Measurements from ENCODE around the gene SPEM3.

SPEM3 gene

DNA sequence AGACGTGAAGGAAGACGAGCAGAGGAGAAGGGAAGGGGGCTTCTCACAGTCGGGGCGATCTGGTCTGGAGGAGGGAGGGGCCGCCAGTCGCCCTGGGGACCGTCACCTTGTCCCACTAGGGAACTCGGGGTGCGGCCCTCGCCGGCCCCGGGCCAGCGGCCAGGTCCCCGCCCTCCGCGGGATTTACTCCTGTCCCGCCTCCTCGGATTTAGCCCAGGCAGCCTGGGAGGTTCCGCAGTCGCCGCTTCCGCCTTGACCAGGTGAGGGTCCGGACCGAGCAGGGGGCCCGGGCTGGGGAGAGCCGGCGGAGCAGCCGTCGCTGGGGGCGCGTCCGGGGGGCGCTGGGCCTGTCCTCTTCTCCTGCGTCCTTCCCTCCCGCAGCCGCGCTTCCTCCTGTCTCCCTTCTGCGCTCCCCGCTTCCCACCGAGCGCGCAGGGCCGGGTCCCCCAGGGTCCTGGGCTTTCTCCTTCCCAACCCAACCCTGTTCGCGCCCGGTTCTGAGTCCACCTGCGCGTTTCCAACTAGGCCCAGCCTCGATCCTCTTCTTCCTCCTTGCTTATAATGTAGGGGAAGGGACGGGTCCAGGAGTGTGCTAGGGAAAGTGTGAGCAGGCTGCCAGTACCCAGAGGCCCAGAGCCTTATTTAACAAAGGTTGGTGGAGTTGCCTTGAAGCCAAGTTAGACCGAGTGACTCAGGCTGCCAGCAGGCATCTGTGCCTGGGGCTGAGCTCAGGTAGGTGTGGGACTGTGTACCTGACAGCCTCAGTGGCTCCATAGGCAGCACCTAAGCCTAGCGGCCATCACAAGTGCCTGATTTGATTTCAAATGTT lies 47.6 kb upstream of the SPEM3 start, which contains the start of gene TNK1:
TNK1 (plus strand) TSS at position 235 of the 829 bp plus-strand sequence. CDS start 1,838 bp downstream, outside the sequence.
- no peak for ATAC-seq (ENCODE audit: insufficient read depth, low read depth)
- H3K4me2 ChIP-seq (ENCODE audit: insufficient read depth, low read length), result no peak within 1 kb of the TSS
- no peak for DNase-seq
- H2AFZ ChIP-seq (ENCODE audit: low read depth, low read length), result no peak within 1 kb of the TSS
- H3K27me3 ChIP-seq (ENCODE audit: insufficient read depth, low read length, poor library complexity), result peaks cover 25% of the 10 kb centered on the region
- H3K4me3 ChIP-seq (ENCODE audit: low read depth in 1 of 2, low read length in 2 of 2), result no peak within 1 kb of the TSS
- TF ChIP-seq, protein P1, sequence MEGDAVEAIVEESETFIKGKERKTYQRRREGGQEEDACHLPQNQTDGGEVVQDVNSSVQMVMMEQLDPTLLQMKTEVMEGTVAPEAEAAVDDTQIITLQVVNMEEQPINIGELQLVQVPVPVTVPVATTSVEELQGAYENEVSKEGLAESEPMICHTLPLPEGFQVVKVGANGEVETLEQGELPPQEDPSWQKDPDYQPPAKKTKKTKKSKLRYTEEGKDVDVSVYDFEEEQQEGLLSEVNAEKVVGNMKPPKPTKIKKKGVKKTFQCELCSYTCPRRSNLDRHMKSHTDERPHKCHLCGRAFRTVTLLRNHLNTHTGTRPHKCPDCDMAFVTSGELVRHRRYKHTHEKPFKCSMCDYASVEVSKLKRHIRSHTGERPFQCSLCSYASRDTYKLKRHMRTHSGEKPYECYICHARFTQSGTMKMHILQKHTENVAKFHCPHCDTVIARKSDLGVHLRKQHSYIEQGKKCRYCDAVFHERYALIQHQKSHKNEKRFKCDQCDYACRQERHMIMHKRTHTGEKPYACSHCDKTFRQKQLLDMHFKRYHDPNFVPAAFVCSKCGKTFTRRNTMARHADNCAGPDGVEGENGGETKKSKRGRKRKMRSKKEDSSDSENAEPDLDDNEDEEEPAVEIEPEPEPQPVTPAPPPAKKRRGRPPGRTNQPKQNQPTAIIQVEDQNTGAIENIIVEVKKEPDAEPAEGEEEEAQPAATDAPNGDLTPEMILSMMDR (IDR thresholded peaks at IDR 0.05; ENCODE audit: borderline replicate concordance, extremely low read depth, low read length, poor library complexity, severe bottlenecking), result no peak
- TF ChIP-seq EZH2 (IDR thresholded peaks at IDR 0.05; ENCODE audit: borderline replicate concordance, low read depth, low read length, severe bottlenecking), result no peak
- no peaks in the 10 kb centered on the region for H3K36me3 ChIP-seq (ENCODE audit: insufficient read depth, low read length)
- H3K9me3 ChIP-seq (ENCODE audit: insufficient read depth, low read length, severe bottlenecking), result no peaks in the 10 kb centered on the region
- no peaks in the 10 kb centered on the region for H4K20me1 ChIP-seq (ENCODE audit: insufficient read depth, low read length)
- H3K4me1 ChIP-seq (ENCODE audit: insufficient read depth, low read length), result peaks cover 14% of the 10 kb centered on the region
- no peak within 1 kb of the TSS for H3K27ac ChIP-seq (ENCODE audit: low read length)
- no peaks in the 10 kb centered on the region for H3K79me2 ChIP-seq (ENCODE audit: insufficient read depth, low read length)
- H3K9ac ChIP-seq (ENCODE audit: low read depth, low read length), result no peak within 1 kb of the TSS

DNA sequence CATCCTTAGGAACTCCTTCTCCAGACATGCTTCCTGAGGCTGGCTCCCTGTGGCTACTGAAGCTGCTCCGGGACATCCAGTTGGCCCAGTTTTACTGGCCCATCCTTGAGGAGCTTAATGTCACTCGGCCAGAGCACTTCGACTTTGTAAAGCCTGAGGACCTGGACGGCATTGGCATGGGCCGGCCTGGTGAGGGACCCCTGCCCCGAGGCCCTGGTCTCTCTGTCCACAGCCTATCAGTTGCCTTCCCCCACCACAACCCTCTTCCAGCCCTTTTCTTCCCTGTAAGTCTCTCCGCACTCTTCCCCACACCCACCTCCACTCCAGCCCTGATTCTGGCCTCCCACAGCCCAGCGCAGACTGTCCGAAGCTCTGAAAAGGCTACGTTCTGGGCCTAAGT lies 45.8 kb upstream of the SPEM3 start:
- Histone ChIP-seq H3K4me1 (ENCODE audit: insufficient read depth, low read length) (peaks cover 14% of the 10 kb centered on the region), H3K79me2 (ENCODE audit: insufficient read depth, low read length) (no peaks in the 10 kb centered on the region), H3K36me3 (ENCODE audit: insufficient read depth, low read length) (no peaks in the 10 kb centered on the region), H2AFZ (ENCODE audit: low read depth, low read length) (no peak overlapping the region), H3K27me3 (ENCODE audit: insufficient read depth, low read length, poor library complexity) (peaks cover 25% of the 10 kb centered on the region), H3K9ac (ENCODE audit: low read depth, low read length) (no peak overlapping the region), H3K27ac (ENCODE audit: low read length) (no peak overlapping the region), H3K9me3 (ENCODE audit: insufficient read depth, low read length, severe bottlenecking) (no peaks in the 10 kb centered on the region), H4K20me1 (ENCODE audit: insufficient read depth, low read length) (no peaks in the 10 kb centered on the region), H3K4me2 (ENCODE audit: insufficient read depth, low read length) (no peak overlapping the region), H3K4me3 (ENCODE audit: low read depth in 1 of 2, low read length in 2 of 2) (no peak overlapping the region)
- no peak for TF ChIP-seq EZH2 (IDR thresholded peaks at IDR 0.05; ENCODE audit: borderline replicate concordance, low read depth, low read length, severe bottlenecking)
- TF ChIP-seq, protein P1 (IDR thresholded peaks at IDR 0.05; ENCODE audit: borderline replicate concordance, extremely low read depth, low read length, poor library complexity, severe bottlenecking), result no peak
- DNase-seq (no peak), ATAC-seq (ENCODE audit: insufficient read depth, low read depth) (no peak)

DNA sequence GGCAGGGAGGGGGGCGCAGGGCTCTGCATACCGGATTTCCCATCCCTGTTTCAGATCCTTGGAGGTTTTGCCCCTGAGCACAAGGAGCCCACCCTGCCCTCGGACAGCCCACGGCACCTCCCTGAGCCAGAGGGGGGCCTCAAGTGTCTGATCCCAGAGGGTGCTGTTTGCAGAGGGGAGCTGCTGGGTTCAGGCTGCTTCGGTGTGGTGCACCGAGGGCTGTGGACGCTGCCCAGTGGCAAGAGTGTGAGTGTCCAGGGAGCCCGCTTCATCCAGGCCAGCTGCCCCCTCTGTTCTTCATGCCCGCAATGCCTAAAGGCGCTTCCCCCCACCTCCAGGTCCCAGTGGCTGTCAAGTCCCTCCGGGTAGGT lies 45.3 kb upstream of the SPEM3 start:
- ATAC-seq (ENCODE audit: insufficient read depth, low read depth), result no peak

More for the DNA sequence above, 45.3 kb upstream of the SPEM3 start:
- no peak for DNase-seq
- no peak overlapping the region for H3K27ac ChIP-seq (ENCODE audit: low read length)
- no peaks in the 10 kb centered on the region for H3K36me3 ChIP-seq (ENCODE audit: insufficient read depth, low read length)
- H3K9ac ChIP-seq (ENCODE audit: low read depth, low read length), result no peak overlapping the region; the same call in 1 of the 2 replicates
- no peaks in the 10 kb centered on the region for H3K79me2 ChIP-seq (ENCODE audit: insufficient read depth, low read length)
- H3K9me3 ChIP-seq (ENCODE audit: insufficient read depth, low read length, severe bottlenecking), result no peaks in the 10 kb centered on the region
- H4K20me1 ChIP-seq (ENCODE audit: insufficient read depth, low read length), result no peaks in the 10 kb centered on the region
- peak overlapping the region; percentile 70 for H3K4me2 ChIP-seq (ENCODE audit: insufficient read depth, low read length)
- H3K27me3 ChIP-seq (ENCODE audit: insufficient read depth, low read length, poor library complexity), result peaks cover 25% of the 10 kb centered on the region
- H3K4me1 ChIP-seq (ENCODE audit: insufficient read depth, low read length), result peaks cover 14% of the 10 kb centered on the region
- no peak for TF ChIP-seq EZH2 (IDR thresholded peaks at IDR 0.05; ENCODE audit: borderline replicate concordance, low read depth, low read length, severe bottlenecking)
- TF ChIP-seq, protein P1 (IDR thresholded peaks at IDR 0.05; ENCODE audit: borderline replicate concordance, extremely low read depth, low read length, poor library complexity, severe bottlenecking), result no peak
- H2AFZ ChIP-seq (ENCODE audit: low read depth, low read length), result no peak overlapping the region
- peak overlapping the region in 1 of 2 experiments; percentile 48; a peak in 1 of 4 replicates for H3K4me3 ChIP-seq (ENCODE audit: low read depth in 1 of 2, low read length in 2 of 2)

Data from DND-41 (cell line).